ENCODE data around the gene FGF19. TPM values are rescaled to one million over a fixed set of nuclear protein-coding genes. Genes with fewer than 3 reads are reported as not detected.

Gene FGF19
- polyA plus RNA-seq, 1 donor from 2014 or later: 4.6 TPM

- peak overlapping the region; percentile 42 for H3K27ac ChIP-seq (ENCODE audit: low read length)
- peaks cover 26% of the 10 kb centered on the region for H3K27me3 ChIP-seq (ENCODE audit: insufficient read depth, low read depth, low read length)
- H3K9ac ChIP-seq (ENCODE audit: low read length): peak overlapping the region; percentile 61
- peak overlapping the region; percentile 65 for H2AFZ ChIP-seq (ENCODE audit: low read depth, low read length)
- H3K36me3 ChIP-seq (ENCODE audit: insufficient read depth, low read length): no peaks in the 10 kb centered on the region
- H3K9me3 ChIP-seq (ENCODE audit: low read length): no peaks in the 10 kb centered on the region
- H3F3A ChIP-seq (ENCODE audit: insufficient read depth, low read length, poor library complexity, severe bottlenecking): no peaks in the 10 kb centered on the region
- no peaks in the 10 kb centered on the region for H4K20me1 ChIP-seq (ENCODE audit: insufficient read depth)
- H3K4me2 ChIP-seq (ENCODE audit: low read length): peak overlapping the region; percentile 48
- peaks cover 32% of the 10 kb centered on the region for H3K79me2 ChIP-seq (replicated peaks; ENCODE audit: insufficient read depth, low read length)
- H3K4me3 ChIP-seq (ENCODE audit: low read length): peak overlapping the region; percentile 62
- H3K9me2 ChIP-seq (ENCODE audit: insufficient read depth, low read length): no peaks in the 10 kb centered on the region
- TF ChIP-seq EZH2 (IDR thresholded peaks at IDR 0.05; ENCODE audit: borderline replicate concordance, insufficient read depth, low read length, poor library complexity, severe bottlenecking) (no peak), MXI1 (conservative IDR thresholded peaks at IDR 0.05; ENCODE audit: poor library complexity, severe bottlenecking) (no peak), REST (IDR thresholded peaks at IDR 0.05; ENCODE audit: borderline replicate concordance) (no peak)
These were observed 1.6 kb downstream of the FGF19 start for GRCh38 chr11:69702239-69702691.

DNA sequence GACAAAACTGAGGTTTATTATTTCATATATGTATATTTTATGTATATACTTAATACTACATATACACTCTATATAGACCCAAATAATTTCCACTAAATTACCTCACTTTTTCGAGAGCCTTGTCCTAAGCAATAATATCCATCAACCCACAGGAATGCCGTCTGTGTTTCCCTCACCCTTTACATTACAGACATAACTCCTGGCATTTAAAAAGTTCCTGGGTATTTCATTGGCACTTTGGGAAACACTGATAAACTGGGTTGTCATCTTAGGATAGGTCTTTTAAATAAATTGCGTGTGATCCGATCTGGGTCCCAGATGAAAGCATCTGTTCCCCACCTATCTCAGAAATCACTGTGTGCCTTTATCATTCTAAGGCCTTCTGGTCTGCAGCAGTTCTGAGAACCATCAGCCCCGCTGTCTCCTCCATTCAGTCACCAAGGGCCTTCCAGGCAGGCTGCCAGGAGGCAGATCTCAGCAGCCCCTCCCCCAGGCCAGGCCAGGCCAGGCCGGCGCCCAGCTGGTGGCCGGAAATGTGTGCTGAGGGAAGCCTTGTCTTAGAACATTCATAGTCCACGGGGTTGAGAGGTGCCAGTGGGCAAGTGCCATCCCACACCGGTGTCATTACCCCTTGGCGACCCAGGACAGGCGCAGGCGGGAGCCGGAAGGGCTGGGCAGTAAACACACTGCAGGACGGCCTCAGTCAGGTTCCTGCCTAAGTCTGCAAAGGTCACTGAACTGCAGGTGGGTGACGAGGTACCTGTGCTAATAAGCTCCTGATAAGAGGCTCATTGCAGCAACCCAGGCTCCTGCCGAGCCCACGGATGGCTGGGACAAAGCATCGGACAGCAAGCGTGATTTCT, 3.3 kb downstream of the FGF19 start:
- H2AFZ ChIP-seq (ENCODE audit: low read depth, low read length): no peak overlapping the region

More for the DNA sequence above, 3.3 kb downstream of the FGF19 start:
- no peak overlapping the region for H3K4me2 ChIP-seq (ENCODE audit: low read length)
- H3K27me3 ChIP-seq (ENCODE audit: insufficient read depth, low read depth, low read length): peaks cover 26% of the 10 kb centered on the region
- peak overlapping the region; percentile 62 for H3K4me3 ChIP-seq (ENCODE audit: low read length)
- no peak overlapping the region for H3K27ac ChIP-seq (ENCODE audit: low read length)
- no peaks in the 10 kb centered on the region for H3K9me2 ChIP-seq (ENCODE audit: insufficient read depth, low read length)
- H4K20me1 ChIP-seq (ENCODE audit: insufficient read depth): no peaks in the 10 kb centered on the region
- peak overlapping the region; percentile 17 for H3K9ac ChIP-seq (ENCODE audit: low read length)
- H3K79me2 ChIP-seq (replicated peaks; ENCODE audit: insufficient read depth, low read length): peaks cover 32% of the 10 kb centered on the region
- no peaks in the 10 kb centered on the region for H3K36me3 ChIP-seq (ENCODE audit: insufficient read depth, low read length)
- no peaks in the 10 kb centered on the region for H3K9me3 ChIP-seq (ENCODE audit: low read length)
- no peaks in the 10 kb centered on the region for H3F3A ChIP-seq (ENCODE audit: insufficient read depth, low read length, poor library complexity, severe bottlenecking)
- TF ChIP-seq TAF1 (IDR thresholded peaks at IDR 0.05; ENCODE audit: low read depth): no peak
- TF ChIP-seq EZH2 (IDR thresholded peaks at IDR 0.05; ENCODE audit: borderline replicate concordance, insufficient read depth, low read length, poor library complexity, severe bottlenecking): no peak
- TF ChIP-seq SMC3 (conservative IDR thresholded peaks at IDR 0.05; ENCODE audit: poor library complexity): no peak
- no peak for TF ChIP-seq POLR2AphosphoS5 (IDR thresholded peaks at IDR 0.05)
- TF ChIP-seq CTCF (IDR thresholded peaks at IDR 0.05; ENCODE audit: poor library complexity, severe bottlenecking): no peak
- TF ChIP-seq REST (IDR thresholded peaks at IDR 0.05; ENCODE audit: borderline replicate concordance): no peak
- TF ChIP-seq MXI1 (conservative IDR thresholded peaks at IDR 0.05; ENCODE audit: poor library complexity, severe bottlenecking): no peak
- no peak for TF ChIP-seq RAD21 (conservative IDR thresholded peaks at IDR 0.05)
- no peak for TF ChIP-seq EP300 (conservative IDR thresholded peaks at IDR 0.05; ENCODE audit: poor library complexity, severe bottlenecking)
